HL-60/S4 treated with retinoic acid at 250 ng/mL for 4 days and 3 days (cell line): Measurements from ENCODE around the gene PCDHA8.
"Not testable (repeated sequence)": the region's sequence is repeated elsewhere in the genome, so short reads cannot be mapped to it uniquely, and the experiment has no call there.

ENCODE experiments used
- in situ Hi-C: fragments of 300-500 bp; cut with MboI; formaldehyde crosslinking; loops from 2 replicates; pipeline ENCODE4 v1.7.0; 2022; ENCODE audit warnings: low sequenced_read_pairs

Gene PCDHA8

DNA sequence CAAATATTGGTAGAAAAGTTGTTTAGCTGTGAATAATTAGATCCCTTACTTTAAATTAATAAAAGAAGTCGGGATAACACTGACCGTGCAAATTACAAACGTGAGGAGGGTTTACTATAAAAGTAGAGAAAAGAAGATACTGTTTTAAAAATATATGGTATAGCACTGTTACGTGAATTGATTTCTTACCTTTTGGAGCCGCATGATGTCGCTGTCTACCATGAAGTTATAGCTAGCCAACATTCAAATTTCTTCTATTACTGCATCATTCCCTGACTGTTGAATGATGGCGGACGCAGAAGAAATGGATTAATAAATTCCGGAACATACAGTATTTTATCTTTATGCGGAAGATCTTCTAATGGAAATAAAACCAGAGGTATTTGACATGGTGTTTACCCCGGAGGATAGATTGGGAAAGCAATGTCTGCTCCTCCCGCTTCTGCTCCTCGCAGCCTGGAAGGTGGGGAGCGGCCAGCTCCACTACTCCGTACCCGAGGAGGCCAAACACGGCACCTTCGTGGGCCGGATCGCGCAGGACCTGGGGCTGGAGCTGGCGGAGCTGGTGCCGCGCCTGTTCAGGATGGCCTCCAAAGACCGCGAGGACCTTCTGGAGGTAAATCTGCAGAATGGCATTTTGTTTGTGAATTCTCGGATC is 13.2 kb upstream of the PCDHA8 start, which contains the start of gene PCDHA6:
TSS of gene PCDHA6 (plus strand) at position 257 of the 658 bp plus-strand sequence. CDS start at position 389, 132 bp downstream.
- in situ Hi-C loops, result no loop called here

DNA sequence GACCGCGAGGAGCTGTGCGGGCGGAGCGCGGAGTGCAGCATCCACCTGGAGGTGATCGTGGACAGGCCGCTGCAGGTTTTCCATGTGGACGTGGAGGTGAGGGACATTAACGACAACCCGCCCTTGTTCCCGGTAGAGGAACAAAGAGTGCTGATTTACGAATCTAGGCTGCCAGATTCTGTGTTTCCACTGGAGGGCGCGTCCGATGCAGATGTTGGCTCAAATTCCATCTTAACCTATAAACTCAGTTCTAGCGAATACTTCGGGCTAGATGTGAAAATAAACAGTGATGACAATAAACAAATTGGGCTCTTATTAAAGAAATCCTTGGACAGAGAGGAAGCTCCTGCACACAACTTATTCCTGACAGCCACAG is 12.6 kb upstream of the PCDHA8 start:
- in situ Hi-C loops, result no loop called here

DNA sequence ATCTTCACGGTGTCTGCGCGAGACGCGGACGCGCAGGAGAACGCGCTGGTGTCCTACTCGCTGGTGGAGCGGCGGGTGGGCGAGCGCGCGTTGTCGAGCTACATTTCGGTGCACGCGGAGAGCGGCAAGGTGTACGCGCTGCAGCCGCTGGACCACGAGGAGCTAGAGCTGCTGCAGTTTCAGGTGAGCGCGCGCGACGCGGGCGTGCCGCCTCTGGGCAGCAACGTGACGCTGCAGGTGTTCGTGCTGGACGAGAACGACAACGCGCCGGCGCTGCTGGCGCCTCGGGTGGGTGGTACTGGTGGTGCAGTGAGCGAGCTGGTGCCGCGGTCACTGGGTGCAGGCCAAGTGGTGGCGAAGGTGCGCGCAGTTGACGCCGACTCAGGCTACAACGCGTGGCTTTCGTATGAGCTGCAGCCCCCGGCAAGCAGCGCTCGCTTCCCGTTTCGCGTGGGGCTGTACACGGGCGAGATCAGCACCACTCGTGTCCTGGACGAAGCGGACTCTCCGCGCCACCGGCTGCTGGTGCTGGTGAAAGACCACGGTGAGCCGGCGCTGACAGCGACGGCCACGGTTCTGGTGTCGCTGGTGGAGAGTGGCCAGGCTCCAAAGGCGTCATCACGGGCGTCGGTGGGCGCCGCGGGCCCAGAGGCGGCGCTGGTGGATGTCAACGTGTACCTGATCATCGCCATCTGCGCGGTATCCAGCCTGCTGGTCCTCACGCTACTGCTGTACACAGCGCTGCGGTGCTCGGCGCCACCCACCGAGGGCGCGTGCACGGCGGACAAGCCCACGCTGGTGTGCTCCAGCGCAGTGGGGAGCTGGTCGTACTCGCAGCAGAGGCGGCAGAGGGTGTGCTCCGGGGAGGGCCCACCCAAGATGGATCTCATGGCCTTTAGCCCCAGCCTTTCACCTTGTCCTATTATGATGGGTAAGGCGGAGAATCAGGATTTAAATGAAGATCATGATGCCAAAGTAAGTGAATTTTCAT is 11.2 kb upstream of the PCDHA8 start:
- in situ Hi-C loops, result not testable (repeated sequence)

DNA sequence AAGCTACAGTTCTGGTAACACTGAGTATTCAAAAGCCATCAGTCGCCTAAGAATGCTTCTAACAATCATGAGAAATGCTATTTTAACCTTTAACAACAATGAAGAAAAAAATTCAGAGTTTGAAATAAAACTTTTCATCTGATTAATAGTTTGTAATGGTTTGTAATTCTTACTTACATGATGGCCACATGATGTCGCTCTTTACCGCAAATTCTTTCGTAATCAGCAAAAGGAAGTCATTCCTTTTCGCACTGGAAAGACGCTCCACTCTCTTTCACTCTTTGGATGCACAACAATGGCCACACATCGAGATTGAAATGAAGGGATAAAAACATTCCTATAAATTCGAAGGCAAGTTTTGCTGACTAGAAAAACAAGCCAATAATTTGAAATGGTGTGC is 7.0 kb upstream of the PCDHA8 start, which contains the start of gene PCDHA7:
TSS of gene PCDHA7 (plus strand) at position 277 of the 400 bp plus-strand sequence. CDS start at position 392, 115 bp downstream.
- in situ Hi-C loops, result no loop called here

DNA sequence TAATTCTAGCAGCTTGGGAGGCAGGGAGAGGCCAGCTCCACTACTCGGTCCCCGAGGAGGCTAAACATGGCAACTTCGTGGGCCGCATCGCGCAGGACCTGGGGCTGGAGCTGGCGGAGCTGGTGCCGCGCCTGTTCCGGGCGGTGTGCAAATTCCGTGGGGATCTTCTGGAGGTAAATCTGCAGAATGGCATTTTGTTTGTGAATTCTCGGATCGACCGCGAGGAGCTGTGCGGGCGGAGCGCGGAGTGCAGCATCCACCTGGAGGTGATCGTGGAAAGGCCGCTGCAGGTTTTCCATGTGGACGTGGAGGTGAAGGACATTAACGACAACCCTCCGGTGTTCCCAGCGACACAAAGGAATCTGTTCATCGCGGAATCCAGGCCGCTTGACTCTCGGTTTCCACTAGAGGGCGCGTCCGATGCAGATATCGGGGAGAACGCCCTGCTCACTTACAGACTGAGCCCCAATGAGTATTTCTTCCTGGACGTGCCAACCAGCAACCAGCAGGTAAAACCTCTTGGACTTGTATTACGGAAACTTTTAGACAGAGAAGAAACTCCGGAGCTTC is 6.5 kb upstream of the PCDHA8 start:
- in situ Hi-C loops, result not testable (repeated sequence)

DNA sequence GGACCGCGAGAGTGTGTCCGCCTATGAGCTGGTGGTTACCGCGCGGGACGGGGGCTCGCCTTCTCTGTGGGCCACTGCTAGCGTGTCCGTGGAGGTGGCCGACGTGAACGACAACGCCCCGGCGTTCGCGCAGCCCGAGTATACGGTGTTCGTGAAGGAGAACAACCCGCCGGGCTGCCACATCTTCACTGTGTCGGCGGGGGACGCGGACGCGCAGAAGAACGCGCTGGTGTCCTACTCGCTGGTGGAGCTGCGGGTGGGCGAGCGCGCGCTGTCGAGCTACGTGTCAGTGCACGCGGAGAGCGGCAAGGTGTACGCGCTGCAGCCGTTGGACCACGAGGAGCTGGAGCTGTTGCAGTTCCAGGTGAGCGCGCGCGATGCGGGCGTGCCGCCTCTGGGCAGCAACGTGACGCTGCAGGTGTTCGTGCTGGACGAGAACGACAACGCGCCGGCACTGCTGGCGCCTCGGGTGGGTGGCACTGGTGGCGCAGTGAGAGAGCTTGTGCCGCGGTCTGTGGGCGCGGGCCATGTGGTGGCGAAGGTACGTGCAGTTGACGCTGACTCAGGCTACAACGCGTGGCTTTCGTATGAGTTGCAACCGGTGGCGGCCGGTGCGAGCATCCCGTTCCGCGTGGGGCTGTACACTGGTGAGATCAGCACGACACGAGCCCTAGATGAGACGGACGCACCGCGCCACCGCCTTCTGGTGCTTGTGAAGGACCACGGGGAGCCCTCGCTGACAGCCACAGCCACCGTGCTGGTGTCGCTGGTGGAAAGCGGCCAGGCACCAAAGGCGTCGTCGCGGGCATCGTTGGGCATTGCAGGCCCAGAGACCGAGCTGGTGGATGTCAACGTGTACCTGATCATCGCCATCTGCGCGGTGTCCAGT is 5.1 kb upstream of the PCDHA8 start:
- in situ Hi-C loops, result no loop called here

DNA sequence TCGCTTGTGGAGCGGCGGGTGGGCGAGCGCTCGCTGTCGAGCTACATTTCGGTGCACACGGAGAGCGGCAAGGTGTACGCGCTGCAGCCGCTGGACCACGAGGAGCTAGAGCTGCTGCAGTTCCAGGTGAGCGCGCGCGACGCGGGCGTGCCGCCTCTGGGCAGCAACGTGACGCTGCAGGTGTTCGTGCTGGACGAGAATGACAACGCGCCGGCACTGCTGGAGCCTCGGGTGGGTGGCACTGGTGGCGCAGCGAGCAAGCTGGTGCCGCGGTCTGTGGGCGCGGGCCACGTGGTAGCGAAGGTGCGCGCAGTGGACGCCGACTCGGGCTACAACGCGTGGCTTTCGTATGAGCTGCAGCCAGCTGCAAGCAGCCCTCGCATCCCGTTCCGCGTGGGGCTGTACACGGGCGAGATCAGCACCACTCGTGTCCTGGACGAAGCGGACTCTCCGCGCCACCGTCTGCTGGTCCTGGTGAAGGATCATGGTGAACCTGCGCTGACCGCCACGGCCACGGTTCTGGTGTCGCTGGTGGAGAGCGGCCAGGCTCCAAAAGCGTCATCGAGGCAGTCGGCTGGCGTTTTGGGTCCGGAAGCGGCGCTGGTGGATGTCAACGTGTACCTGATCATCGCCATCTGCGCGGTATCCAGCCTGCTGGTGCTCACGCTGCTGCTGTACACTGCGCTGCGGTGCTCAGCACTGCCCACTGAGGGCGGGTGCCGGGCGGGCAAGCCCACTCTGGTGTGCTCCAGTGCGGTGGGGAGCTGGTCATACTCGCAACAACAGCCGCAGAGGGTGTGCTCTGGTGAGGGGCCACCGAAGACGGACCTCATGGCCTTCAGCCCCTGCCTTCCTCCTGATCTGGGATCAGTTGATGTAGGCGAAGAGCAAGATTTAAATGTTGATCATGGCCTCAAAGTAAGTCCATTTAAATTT is 2.1 kb downstream of the PCDHA8 start:
- in situ Hi-C loops, result no loop called here

DNA sequence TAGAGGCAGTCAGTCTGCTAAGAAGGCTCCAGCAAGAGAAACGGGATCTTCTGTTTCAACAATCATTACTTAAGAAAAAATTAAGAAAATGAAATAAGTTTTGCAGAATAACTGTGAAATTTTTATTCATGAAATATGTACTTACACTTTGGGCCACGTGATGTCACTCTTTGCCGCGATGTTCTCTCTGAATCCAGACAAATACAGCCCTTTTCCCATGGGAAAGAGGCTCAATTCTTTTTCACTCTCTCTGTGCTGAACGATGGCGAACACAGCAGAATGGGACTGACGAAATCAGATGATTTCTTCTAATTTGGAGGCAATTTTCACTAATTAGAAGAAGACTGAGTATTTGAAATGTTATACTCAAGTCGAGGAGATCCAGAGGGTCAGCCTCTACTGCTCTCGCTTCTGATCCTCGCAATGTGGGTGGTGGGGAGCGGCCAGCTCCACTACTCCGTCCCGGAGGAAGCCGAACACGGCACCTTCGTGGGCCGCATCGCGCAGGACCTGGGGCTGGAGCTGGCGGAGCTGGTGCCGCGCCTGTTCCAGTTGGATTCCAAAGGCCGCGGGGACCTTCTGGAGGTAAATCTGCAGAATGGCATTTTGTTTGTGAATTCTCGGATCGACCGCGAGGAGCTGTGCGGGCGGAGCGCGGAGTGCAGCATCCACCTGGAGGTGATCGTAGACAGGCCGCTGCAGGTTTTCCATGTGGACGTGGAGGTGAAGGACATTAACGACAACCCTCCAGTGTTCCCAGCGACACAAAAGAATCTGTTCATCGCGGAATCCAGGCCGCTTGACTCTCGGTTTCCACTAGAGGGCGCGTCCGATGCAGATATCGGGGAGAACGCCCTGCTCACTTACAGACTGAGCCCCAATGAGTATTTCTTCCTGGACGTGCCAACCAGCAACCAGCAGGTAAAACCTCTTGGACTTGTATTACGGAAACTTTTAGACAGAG is 7.4 kb downstream of the PCDHA8 start, which contains the start of gene PCDHA9:
TSS of gene PCDHA9 (plus strand) at position 244 of the 964 bp plus-strand sequence. CDS start at position 358, 114 bp downstream.
- in situ Hi-C loops, result not testable (repeated sequence)

DNA sequence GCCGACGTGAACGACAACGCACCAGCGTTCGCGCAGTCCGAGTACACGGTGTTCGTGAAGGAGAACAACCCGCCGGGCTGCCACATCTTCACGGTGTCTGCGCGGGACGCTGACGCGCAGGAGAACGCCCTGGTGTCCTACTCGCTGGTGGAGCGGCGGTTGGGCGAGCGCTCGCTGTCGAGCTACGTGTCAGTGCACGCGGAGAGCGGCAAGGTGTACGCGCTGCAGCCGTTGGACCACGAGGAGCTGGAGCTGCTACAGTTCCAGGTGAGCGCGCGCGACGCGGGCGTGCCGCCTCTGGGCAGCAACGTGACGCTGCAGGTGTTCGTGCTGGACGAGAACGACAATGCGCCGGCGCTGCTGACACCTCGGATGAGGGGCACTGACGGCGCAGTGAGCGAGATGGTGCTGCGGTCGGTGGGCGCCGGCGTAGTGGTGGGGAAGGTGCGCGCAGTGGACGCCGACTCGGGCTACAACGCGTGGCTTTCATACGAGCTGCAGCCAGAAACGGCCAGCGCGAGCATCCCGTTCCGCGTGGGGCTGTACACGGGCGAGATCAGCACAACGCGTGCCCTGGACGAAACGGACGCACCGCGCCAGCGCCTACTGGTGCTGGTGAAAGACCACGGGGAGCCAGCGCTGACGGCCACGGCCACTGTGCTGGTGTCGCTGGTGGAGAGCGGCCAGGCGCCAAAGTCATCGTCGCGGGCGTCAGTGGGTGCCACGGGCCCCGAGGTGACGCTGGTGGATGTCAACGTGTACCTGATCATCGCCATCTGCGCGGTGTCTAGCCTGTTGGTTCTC is 9.0 kb downstream of the PCDHA8 start:
- in situ Hi-C loops, result not testable (repeated sequence)

DNA sequence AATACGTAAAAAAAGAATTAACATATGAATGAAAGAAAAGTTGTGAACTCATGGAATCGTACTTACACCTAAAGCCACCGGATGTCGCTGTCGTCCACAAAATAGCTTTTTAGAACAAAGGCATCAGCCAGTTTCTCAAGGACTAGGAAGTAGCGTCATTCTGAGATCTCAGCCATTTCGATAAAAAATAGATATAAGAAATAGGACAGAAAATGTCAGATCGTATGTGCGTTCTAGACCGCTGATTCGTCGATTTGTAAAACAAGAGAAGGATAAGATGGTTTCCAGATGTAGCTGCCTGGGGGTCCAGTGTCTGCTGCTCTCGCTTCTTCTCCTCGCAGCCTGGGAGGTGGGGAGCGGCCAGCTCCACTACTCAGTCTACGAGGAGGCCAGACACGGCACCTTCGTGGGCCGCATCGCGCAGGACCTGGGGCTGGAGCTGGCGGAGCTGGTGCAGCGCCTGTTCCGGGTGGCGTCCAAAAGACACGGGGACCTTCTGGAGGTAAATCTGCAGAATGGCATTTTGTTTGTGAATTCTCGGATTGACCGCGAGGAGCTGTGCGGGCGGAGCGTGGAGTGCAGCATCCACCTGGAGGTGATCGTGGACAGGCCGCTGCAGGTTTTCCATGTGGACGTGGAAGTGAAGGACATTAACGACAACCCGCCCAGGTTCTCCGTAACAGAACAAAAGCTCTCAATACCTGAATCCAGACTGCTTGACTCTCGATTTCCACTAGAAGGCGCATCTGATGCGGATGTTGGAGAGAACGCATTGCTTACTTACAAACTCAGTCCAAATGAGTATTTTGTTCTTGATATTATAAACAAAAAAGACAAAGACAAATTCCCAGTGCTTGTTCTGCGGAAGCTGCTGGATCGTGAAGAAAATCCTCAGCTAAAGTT is 15.0 kb downstream of the PCDHA8 start, which contains the start of gene PCDHA10:
TSS of gene PCDHA10 (plus strand) at position 126 of the 903 bp plus-strand sequence. CDS start at position 278, 152 bp downstream.
- in situ Hi-C loops, result no loop called here

DNA sequence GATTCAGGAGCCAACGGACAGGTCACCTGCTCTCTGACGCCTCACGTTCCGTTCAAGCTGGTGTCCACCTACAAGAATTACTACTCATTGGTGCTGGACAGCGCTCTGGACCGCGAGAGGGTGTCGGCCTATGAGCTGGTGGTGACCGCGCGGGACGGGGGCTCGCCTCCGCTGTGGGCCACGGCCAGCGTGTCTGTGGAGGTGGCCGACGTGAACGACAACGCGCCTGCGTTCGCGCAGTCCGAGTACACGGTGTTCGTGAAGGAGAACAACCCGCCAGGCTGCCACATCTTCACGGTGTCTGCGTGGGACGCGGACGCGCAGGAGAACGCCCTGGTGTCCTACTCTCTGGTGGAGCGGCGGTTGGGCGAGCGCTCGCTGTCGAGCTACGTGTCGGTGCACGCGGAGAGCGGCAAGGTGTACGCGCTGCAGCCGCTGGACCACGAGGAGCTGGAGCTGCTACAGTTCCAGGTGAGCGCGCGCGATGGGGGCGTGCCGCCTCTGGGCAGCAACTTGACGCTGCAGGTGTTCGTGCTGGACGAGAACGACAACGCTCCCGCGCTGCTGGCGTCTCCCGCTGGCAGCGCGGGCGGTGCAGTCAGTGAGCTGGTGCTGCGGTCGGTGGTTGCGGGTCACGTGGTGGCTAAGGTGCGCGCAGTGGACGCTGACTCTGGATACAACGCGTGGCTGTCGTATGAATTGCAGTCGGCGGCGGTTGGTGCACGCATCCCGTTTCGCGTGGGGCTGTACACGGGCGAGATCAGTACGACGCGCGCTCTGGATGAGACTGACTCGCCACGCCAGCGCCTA is 16.4 kb downstream of the PCDHA8 start:
- in situ Hi-C loops, result no loop called here

DNA sequence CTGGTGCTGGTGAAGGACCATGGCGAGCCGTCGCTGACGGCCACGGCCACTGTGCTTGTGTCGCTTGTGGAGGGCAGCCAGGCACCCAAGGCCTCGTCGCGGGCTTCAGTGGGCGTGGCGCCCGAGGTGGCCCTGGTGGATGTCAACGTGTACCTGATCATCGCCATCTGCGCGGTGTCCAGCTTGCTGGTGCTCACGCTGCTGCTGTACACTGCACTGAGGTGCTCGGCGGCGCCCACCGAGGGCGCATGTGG is 16.9 kb downstream of the PCDHA8 start:
- in situ Hi-C loops, result no loop called here

DNA sequence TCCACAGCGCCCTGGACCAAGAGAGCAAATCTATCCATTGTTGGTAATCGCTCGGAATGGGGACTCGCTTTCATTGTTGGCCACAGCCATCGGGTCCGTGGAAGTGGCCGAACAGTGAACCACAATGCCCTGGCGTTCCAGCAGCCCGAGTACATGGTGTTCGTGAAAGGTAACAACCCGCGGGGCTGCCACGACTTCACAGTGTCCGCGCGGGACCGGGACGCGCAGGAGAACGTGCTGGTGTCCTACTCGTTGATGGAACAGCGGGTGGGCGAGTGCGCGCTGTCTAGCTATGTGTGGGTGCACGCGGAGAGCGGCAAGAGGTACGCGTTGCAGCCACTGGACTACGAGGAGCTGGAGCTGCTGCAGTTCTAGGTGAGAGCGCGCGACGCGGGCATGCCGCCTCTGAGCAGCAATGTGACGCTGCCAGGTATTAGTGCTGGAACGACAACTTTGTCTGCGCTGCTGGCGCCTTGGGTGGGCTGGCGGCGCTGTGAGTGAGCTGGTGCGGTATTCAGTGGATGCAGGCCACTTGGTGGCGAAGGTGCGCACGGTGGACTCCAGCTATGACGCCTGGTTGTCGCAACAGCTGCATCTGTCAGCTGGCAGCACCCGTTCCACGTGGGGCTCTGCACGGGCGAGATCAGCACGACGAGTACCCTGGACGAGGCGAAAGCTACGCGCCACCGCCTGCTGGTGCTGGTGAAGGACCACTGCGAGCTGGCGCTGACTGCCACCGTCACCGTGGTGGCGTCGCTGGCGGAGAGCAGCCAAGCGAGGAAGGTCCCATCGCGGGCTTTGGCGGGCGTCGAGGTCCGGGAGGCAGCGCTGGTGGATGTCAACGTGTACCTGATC is 21.7 kb downstream of the PCDHA8 start:
- in situ Hi-C loops, result no loop called here

DNA sequence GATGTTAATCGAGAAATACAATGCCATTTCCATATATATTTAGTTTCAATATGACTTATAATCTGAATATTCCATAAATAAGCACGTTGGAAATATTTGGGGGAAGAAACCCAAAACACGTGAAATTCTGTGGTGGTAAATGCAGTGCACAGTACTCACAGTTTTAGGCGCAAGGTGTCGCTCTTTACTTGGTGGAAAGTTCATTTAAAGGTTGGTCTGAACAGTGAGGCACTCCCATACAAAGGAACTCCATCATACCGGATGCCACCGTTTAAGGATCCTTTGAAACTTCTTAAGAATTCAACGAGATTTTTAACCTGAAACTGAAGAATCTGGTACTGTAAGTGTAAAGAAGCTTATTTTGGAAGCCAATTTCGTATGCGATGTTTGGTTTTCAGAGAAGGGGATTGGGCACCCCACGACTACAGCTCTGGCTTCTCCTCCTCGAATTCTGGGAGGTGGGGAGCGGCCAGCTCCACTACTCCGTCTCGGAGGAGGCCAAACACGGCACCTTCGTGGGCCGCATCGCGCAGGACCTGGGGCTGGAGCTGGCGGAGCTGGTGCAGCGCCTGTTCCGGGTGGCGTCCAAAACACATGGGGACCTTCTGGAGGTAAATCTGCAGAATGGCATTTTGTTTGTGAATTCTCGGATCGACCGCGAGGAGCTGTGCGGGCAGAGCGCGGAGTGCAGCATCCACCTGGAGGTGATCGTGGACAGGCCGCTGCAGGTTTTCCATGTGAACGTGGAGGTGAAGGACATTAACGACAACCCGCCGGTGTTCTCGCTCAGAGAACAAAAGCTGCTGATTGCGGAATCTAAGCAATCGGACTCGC is 28.0 kb downstream of the PCDHA8 start, which contains the start of gene PCDHA11:
TSS of gene PCDHA11 (plus strand) at position 237 of the 834 bp plus-strand sequence. CDS start at position 384, 147 bp downstream.
- in situ Hi-C loops, result no loop called here
